B cell (primary cell): Measurements from ENCODE around the gene GRM4.

Source experiments
- CTCF ChIP-seq: fragments of 200-600 bp; IDR thresholded peaks from one replicate; pipeline ENCODE4 v1.8.0; 2022; ENCODE audit warnings: antibody characterized with exemption, mild to moderate bottlenecking
- EZH2 ChIP-seq: IDR thresholded peaks from 2 replicates; pipeline ENCODE4 v1.6.1; 2012; ENCODE audit warnings: borderline replicate concordance, low read depth, mild to moderate bottlenecking, moderate library complexity, low read length; ENCODE audit not compliant: insufficient read depth, poor library complexity, severe bottlenecking

- no peak for TF ChIP-seq CTCF
- no peak for TF ChIP-seq EZH2
Observed at GRCh38 chr6:34108176-34108575, 37.7 kb downstream of the GRM4 start.
